Neural progenitor cell (in vitro differentiated cells): ENCODE measurements around the gene PCNX2.

Experiments
- CTCF ChIP-seq: fragments of 200-600 bp; sonication (generic); IDR thresholded peaks from 2 replicates; pipeline ENCODE4 v1.5.1; 2017; ENCODE audit warnings: antibody characterized with exemption, mild to moderate bottlenecking
- EZH2 ChIP-seq: fragments of 200-600 bp; sonication (generic); IDR thresholded peaks from 2 replicates; pipeline ENCODE4 v1.6.1; 2017; ENCODE audit warnings: antibody characterized with exemption, mild to moderate bottlenecking, moderate library complexity
- EZH2phosphoT487 ChIP-seq: fragments of 200-600 bp; sonication (generic); IDR thresholded peaks from 2 replicates; pipeline ENCODE4 v1.6.1; 2017; ENCODE audit warnings: antibody characterized with exemption

GRCh38 chr1:233038581-233038980, 256.9 kb downstream of the PCNX2 start:
- TF ChIP-seq EZH2phosphoT487 (no peak), CTCF (no peak), EZH2 (no peak)
